Skin of body (tissue), 2 donors: ENCODE results near the gene P3H2. TPM values are rescaled to one million over a fixed set of nuclear protein-coding genes. Genes with fewer than 3 reads are reported as not detected.
A peak's percentile ranks its signal among the peaks of the same experiment; 100 is the strongest.
"Not testable (repeated sequence)": the region's sequence is repeated elsewhere in the genome, so short reads cannot be mapped to it uniquely, and the experiment has no call there.

Source experiments
- DNase-seq: peaks from one replicate; lab custom pipeline; 2025; lab: John Stamatoyannopoulos, UW
- total RNA-seq: library from RNA; depleted of rRNA; stranded (reverse); fragments of >200 nt; gene quantifications from one replicate; pipeline ENCODE4 v1.2.3, GENCODE V29; 2014

The P3H2 gene
- total RNA-seq, 1 donor from 2014 or later: 37.7 TPM

GRCh38 chr3:190088890-190089289, 31.8 kb downstream of the P3H2 start:
- DNase-seq: no peak

- no peak for DNase-seq
Observed at GRCh38 chr3:190086191-190086590, 34.5 kb downstream of the P3H2 start.

GRCh38 chr3:190084983-190085382, 35.7 kb downstream of the P3H2 start:
- no peak for DNase-seq

DNA sequence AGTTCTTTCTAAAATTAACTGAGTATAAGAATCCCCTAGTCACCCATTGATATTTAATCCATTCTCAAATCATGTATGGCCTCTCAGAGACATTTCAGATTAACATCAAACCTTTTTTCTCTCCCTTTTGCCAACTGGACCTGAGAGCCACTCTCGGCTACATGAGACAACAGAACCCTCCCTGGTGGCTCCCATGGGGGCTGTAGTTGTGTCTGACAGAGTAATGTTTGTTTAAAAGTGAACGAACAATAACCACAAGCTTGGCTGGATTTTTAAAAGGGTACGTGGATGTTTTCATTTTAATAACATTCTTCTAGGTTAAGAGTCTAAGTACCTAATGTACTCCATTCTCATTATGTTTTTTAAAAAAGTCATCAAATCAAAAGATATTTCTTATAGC, 37.1 kb downstream of the P3H2 start:
- no peak for DNase-seq

- DNase-seq: no peak
Observed at GRCh38 chr3:190081389-190081788, 39.3 kb downstream of the P3H2 start.

- not testable (repeated sequence) for DNase-seq
Observed at GRCh38 chr3:190079173-190079572, 41.5 kb downstream of the P3H2 start.

DNA sequence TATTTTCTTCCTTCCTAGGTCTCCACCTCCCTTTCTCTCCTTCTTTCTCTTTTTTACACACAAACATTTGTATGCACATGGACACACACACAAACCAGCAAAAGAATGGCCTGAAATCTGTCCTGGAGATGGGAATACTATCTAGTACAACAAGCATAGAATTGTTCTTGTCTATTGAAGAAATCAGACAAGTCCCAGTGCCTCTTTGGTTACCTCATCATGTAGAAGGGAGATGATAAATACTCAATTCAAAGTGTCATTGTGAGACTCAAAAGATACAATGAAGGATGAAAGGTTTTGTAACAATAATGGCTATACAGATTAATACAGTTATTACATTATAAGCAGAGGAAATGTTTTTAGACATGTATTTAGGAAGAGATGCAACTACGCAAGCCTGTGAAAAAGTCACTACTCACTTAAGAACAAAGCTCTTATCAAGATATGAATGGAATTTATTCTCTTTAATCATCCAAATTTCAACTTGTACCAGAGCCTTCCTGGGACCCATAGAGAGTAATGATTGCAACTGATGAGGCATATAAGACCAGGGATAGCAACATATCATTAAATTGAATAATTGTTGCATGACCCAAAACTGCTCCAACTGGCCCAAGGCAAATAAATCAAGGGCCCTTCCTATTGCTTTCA, 43.2 kb downstream of the P3H2 start:
- DNase-seq: no peak

DNA sequence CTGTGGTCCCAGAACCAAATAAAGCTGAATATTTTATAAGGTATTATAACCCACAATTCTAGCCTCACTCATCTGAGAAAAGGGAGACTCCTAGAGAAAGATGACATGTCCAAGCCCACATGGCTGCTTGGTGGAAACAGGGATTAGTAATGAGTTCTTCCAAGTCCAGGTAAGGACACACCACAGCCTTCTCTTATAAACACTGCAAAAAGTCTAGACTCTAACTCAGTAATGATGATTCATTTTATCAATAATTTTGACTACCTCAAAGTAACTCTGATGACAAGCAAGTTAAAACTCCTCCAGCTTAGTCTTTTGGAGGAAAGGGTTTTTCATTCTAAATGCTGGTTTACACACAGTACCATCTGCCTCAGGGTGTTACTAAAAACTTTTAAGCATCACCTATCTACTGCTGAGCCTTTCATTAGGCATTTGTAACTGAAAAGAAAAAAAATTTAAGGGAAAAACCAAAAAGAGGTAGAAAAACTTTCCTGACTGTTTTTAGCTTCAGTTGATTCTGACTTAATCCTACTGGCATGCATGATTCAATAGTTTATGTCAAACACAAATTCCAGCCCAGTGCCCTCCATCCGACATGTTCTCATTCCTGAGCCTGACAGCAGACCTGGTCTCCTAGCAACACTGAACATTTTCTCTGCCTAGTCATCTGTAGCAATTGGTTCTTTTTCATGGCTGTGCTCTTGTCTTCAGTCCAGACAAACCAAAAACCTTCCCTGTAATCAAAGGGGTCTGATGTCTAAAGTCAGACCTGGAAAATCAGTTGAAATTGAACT, 43.9 kb downstream of the P3H2 start:
- peak; percentile 78 for DNase-seq

DNA sequence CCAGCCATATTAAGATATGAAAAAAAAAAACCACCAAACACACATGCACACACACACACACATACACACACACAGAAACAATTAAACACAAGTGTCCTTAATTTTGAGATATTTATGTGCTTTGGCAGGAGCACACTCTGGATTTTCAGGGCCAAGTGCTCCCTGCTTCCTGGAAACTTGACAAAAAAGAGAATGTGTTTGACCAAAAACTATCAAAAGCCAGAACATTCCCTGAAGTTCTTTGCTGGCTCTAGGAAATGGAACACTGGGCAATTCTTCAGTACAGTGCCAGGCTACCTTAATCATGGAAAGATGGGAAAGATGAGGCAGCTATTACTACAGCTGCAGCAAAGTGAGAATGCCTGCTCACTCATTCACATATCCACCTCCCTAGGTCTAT, 44.6 kb downstream of the P3H2 start:
- peak; percentile 47 for DNase-seq

DNA sequence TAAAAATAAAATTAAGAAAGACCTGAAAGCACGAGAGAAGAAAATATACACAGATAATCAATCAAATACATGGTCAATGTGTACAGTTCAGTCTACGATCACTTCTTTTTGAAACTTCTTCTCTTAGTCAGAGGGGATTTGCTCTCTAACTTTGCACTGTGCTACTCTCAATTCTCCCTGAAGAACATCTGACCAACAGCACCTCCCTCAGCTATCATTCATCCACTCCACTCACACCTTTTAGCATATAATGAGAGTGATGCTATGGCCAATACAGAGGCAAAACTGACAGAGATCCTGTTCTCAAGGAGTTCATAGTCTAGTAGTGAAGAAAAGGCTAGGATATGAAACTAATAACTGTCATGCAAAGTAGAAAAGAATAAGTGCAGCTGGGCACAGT, 45.9 kb downstream of the P3H2 start:
- DNase-seq: no peak

DNA sequence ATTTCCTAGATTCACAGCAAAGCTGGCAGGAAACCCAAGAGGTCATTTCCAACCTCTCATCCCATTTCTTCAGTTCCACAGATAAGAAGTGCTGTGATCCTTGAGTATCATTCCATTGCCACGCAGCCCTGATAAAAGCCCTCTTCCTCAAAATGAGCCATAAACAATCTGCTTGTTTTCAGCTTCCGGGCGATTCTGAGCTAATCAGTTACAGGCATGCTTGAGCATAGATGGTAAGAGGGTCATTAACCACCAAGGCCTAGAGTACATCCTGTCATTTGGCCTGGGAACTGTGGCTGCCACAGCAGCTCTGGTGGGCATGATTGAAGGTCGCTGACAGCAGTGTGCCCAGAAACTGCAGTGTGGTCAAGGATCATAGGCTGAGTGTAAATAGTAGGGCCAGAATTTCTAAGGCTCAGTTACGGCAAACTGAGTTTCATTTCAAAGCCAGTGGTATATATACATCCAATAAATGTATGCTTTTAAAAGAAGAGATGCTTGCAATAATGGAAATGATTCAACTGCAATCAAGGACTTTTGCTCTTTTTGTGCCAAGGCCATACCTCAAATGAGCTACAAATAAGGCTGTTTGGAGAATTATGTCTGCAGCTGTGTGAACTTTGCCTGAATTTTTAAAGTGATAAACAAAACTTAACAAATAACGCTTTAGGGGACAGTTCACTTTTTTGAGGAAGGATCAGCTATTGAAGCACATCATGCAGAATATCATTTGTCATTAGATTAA, 47.3 kb downstream of the P3H2 start:
- peak; percentile 9 for DNase-seq

- DNase-seq: no peak
Observed at GRCh38 chr3:190072856-190073255, 47.8 kb downstream of the P3H2 start.

DNA sequence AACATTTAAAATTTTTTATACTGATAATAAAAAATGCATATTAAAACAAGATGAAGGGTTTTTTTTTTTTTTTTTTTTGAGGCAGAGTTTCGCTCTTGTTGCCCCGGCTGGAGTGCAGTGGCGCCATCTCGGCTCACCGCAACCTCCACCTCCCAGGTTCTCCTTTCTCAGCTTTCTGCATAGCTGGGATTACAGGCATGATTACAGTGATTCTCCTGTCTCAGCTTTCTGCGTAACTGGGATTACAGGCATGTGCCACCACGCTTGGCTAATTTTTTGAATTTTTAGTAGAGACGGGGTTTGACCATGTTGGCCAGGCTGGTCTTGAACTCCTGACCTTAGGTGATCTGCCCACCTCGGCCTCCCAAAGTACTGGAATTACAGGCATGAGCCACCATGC, 48.8 kb downstream of the P3H2 start:
- not testable (repeated sequence) for DNase-seq

DNA sequence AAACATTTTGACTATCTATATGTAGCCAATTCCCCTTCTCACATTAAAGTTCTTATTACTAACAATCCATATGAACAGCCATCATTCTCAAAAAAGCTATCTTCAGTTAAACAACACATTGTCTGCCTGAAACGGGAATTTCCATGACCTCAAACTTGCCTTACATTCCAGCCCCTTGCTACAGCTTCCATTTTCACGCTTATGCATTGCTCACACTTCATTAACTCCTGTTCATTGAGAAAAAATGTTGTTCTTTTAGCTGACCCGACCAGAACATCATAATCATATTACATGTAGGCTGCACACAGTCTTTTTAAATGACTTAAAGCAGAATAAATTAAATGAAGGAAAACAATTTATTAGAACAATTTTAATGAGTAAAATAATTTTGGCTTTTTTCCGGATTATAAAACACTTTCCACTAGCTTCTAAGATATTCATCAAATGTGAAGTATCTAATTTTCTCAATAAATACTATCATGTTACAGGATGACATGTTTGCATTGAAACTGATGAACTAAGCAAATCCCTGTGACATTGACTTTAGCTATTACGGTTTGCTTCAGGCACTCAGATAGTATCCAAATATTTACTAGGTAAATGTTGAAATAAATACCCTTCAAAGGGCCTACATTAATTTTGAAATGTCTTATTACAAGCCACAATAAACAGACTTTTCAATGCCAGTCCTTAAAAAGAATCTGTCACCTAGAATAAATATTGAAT, 49.9 kb downstream of the P3H2 start:
- no peak for DNase-seq

- no peak for DNase-seq
Observed at GRCh38 chr3:190065204-190065603, 55.5 kb downstream of the P3H2 start.

DNA sequence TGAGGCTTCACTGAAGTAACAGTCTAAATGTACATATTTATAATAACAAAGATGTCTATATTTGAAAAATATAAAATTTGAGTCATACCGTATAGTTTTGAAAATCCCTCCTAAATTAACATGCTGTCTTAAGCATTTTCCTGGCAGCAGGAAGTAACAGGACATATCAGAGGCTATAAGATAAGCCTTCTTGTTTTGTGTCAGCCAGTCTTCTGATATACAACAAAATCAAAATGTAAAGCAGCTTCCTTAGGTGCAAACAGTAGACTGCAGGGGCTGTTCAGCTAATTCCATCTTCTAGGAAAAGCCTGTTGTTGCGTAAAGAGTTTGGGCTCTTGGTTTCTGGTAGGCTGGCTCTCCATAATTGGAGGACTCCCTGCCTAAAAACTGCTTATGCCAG, 56.0 kb downstream of the P3H2 start:
- DNase-seq: no peak

DNA sequence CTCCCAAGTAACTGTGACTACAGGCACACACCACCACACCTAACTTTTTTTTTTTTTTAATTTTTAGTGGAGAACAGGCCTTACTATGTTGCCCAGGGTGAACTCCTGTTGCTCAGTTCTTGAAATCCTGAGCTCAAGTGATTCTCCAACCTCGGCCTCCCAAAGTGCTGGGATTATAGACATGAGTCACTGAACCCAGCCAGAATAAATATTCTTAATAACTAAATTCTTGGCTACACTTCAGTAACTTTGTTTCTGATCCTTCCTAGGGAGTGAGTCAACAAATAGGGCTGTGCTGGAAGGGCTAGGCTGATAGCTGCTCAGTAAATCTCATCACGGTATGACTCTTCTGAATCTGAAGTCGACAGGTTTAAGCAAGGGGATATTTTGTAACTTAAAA, 56.6 kb downstream of the P3H2 start:
- no peak for DNase-seq

DNA sequence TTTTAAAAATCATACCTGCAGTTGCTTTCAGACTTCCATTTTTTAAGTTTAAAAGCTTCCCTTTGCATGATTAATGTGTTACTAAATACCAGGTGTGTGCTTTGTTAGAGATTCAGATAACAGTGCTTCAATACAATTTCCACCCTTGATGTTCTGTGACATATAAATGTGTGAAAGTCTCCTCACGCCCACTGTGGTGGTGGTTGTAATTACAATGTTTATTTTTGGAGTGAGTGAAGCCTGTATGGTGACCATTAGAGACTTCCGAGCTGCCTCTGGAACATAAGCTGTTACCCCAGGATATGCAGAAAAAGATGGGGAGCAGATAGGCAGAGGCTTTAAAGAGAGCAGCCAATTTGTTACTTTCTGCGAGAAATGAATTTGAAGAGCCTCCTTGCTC, 57.2 kb downstream of the P3H2 start:
- DNase-seq: no peak

GRCh38 chr3:190060192-190060775, 60.4 kb downstream of the P3H2 start:
- DNase-seq: no peak

DNA sequence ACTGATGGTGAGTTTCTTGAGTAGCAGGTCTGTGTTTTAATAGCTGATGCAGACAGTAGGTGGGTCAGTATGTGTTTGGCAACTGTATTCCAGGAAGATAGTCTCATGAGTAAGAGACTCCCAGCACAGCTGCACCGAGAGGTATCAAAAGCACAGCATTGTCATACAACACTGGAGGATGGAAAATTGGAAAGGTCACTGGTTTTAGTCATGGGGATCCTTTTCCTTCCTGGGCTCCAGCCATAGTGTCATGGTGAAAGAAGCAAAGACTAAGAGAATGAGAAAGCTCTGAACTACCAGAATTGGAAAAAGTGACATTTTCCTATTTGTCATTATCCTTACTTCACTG, 61.5 kb downstream of the P3H2 start:
- peak; percentile 12 for DNase-seq

GRCh38 chr3:190058521-190059241, 62.0 kb downstream of the P3H2 start:
- no peak for DNase-seq
